Measurements from ENCODE around the gene TELO2. TPM values are rescaled to one million over a fixed set of nuclear protein-coding genes. Genes with fewer than 3 reads are reported as not detected.
A peak's percentile ranks its signal among the peaks of the same experiment; 100 is the strongest.

TELO2 gene
- 10 to 100 TPM; 24.4 to 46.3 TPM for total RNA-seq
- 10 to 100 TPM; 39.2 to 64.2 TPM for polyA plus RNA-seq
- long read RNA-seq, donor 1, partial matches to known transcripts: 5 of 9 reads
- long read RNA-seq, donor 1, other reads (novel, unspliced or antisense): 0 of 9 reads
- long read RNA-seq, donor 2, partial matches to known transcripts: 0 of 1 reads
- long read RNA-seq, donor 2, other reads (novel, unspliced or antisense): 0 of 1 reads
- long read RNA-seq, donor 3, partial matches to known transcripts: 30 of 31 reads
- long read RNA-seq, donor 3, other reads (novel, unspliced or antisense): 0 of 31 reads
- long read RNA-seq, donor 4, partial matches to known transcripts: 0 of 2 reads
- long read RNA-seq, donor 4, other reads (novel, unspliced or antisense): 0 of 2 reads
- long read RNA-seq, donor 5, partial matches to known transcripts: 35 of 38 reads
- long read RNA-seq, donor 5, other reads (novel, unspliced or antisense): 0 of 38 reads

GRCh38 chr16:1492923-1493745 is at the start of gene TELO2:
TSS of gene TELO2 (plus strand) at chr16:1493360. CDS start at chr16:1494282, 922 bp downstream.
- DNase-seq: peak; percentile 83 to 89 (median 88)
- peak within 1 kb of the TSS; percentile 91 to 96 for H3K27ac ChIP-seq (ENCODE audit: low read depth in 1 of 2, low read length in 1 of 2)
- H3K27me3 ChIP-seq (ENCODE audit: control insufficient read depth in 3 of 3, insufficient read depth in 3 of 3, low read length in 2 of 3): no peaks in the 10 kb centered on the region
- peak; percentile 89 for ATAC-seq (ENCODE audit: insufficient read depth, low FRiP score)
- peaks cover 0 to 18% (median 5%) of the 10 kb centered on the region in 5 donors for H3K4me1 ChIP-seq (ENCODE audit: control insufficient read depth in 5 of 5, insufficient read depth in 5 of 5, low read length in 5 of 5)
- H3K9ac ChIP-seq (ENCODE audit: insufficient read depth in 1 of 2, low read length in 2 of 2): peak within 1 kb of the TSS; percentile 61 to 63
- TF ChIP-seq CTCF (IDR thresholded peaks at IDR 0.05; ENCODE audit: control extremely low read depth, extremely low read depth): no peak
- H3K36me3 ChIP-seq (ENCODE audit: control insufficient read depth in 4 of 4, insufficient read depth in 4 of 4, low read length in 4 of 4): peaks cover 0 to 28% (median 16%) of the 10 kb centered on the region in 4 donors
- peak within 1 kb of the TSS; percentile 78 for H3K4me3 ChIP-seq
- H3K9me3 ChIP-seq (ENCODE audit: control insufficient read depth in 4 of 4, insufficient read depth in 3 of 4, low read length in 3 of 4): no peaks in the 10 kb centered on the region
- 0 to 1% methylated on average over 75 to 89 of the region's 89 CpGs for WGBS, 2 donors

- DNase-seq (peak in 1 of 3 donors; percentile 9), ATAC-seq (ENCODE audit: insufficient read depth, low FRiP score) (no peak)
- H3K9me3 ChIP-seq (ENCODE audit: control insufficient read depth in 4 of 4, insufficient read depth in 3 of 4, low read length in 3 of 4): no peaks in the 10 kb centered on the region
- H3K36me3 ChIP-seq (ENCODE audit: control insufficient read depth in 4 of 4, insufficient read depth in 4 of 4, low read length in 4 of 4): peaks cover 0 to 35% (median 2%) of the 10 kb centered on the region in 4 donors
- 79 to 85% methylated on average over 38 of the region's 38 CpGs for WGBS, 2 donors
- no peaks in the 10 kb centered on the region for H3K27me3 ChIP-seq (ENCODE audit: control insufficient read depth in 3 of 3, insufficient read depth in 3 of 3, low read length in 2 of 3)
- no peak overlapping the region for H3K27ac ChIP-seq (ENCODE audit: low read depth in 1 of 2, low read length in 1 of 2)
- H3K4me3 ChIP-seq: no peak overlapping the region
- TF ChIP-seq CTCF (IDR thresholded peaks at IDR 0.05; ENCODE audit: control extremely low read depth, extremely low read depth): no peak
- no peaks in the 10 kb centered on the region for H3K4me1 ChIP-seq (ENCODE audit: control insufficient read depth in 5 of 5, insufficient read depth in 5 of 5, low read length in 5 of 5)
- no peak overlapping the region for H3K9ac ChIP-seq (ENCODE audit: insufficient read depth in 1 of 2, low read length in 2 of 2)
Observed at GRCh38 chr16:1443403-1443973, 49.7 kb upstream of the TELO2 start.

GRCh38 chr16:1443980-1444729 is 49.0 kb upstream of the TELO2 start, which contains the start of gene CCDC154:
TSS of gene CCDC154 (minus strand) at chr16:1444556. CDS start at chr16:1444322, 234 bp downstream.
- no peak for TF ChIP-seq CTCF (IDR thresholded peaks at IDR 0.05; ENCODE audit: control extremely low read depth, extremely low read depth)
- Histone ChIP-seq H3K9ac (ENCODE audit: insufficient read depth in 1 of 2, low read length in 2 of 2) (no peak within 1 kb of the TSS), H3K4me1 (ENCODE audit: control insufficient read depth in 5 of 5, insufficient read depth in 5 of 5, low read length in 5 of 5) (no peaks in the 10 kb centered on the region), H3K36me3 (ENCODE audit: control insufficient read depth in 4 of 4, insufficient read depth in 4 of 4, low read length in 4 of 4) (peaks cover 0 to 42% (median 4%) of the 10 kb centered on the region in 4 donors), H3K27me3 (ENCODE audit: control insufficient read depth in 3 of 3, insufficient read depth in 3 of 3, low read length in 2 of 3) (no peaks in the 10 kb centered on the region), H3K4me3 (no peak within 1 kb of the TSS), H3K9me3 (ENCODE audit: control insufficient read depth in 4 of 4, insufficient read depth in 3 of 4, low read length in 3 of 4) (no peaks in the 10 kb centered on the region), H3K27ac (ENCODE audit: low read depth in 1 of 2, low read length in 1 of 2) (no peak within 1 kb of the TSS)
- 75 to 77% methylated on average over 27 of the region's 27 CpGs for WGBS, 2 donors
- no peak for ATAC-seq (ENCODE audit: insufficient read depth, low FRiP score)
- peak in 1 of 3 donors; percentile 11 for DNase-seq

All from lung (tissue), 16 donors.